Measurements from ENCODE around the gene CCDC71L.
"Not testable (repeated sequence)": the region's sequence is repeated elsewhere in the genome, so short reads cannot be mapped to it uniquely, and the experiment has no call there.

Gene CCDC71L

DNA sequence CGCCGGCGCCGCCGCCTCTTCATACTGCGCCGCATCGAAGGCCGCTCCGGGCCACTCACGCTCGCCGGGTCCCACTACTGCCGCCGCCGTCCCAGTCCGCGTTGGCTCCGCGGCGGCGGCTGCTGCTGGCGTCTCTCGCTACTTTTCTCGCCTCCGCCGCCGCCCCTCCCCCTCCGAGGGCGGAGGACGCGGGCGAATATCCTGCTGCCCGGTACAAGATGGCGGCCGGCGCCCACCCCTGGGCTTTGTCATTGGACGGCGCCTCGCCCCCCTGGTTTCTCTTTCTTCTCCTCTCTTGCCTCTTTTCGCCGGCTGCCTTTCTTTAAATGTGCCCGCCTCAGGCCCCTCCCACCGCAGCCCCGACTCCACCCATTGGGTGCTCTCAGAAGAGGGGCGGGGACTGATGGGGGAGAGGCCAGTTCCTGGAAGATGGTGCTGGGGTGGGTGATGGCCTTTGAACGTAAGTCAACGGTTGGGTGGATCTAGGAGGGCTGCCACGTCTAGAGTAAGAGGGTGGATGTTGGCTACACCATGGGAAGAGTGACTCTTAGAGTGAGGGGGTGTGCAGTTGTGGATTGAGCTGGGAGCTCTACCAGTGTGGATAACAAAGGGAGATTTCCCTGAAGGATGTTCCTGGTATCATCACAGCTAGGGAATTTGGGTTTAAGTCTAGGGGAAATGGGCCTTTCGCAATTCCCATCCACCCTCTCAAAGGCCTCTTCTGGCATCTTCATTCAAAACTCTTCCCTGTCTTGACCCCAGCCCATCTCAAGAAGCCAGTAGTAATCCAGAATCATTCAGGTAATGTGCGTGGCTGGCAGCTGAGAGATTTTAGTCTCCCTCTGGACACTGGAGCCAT lies at the start of gene CCDC71L:
CCDC71L (minus strand) TSS at position 297 of the 859 bp plus-strand sequence; CDS start at position 35, 262 bp downstream.
- peak; percentile 98 for DNase-seq

DNA sequence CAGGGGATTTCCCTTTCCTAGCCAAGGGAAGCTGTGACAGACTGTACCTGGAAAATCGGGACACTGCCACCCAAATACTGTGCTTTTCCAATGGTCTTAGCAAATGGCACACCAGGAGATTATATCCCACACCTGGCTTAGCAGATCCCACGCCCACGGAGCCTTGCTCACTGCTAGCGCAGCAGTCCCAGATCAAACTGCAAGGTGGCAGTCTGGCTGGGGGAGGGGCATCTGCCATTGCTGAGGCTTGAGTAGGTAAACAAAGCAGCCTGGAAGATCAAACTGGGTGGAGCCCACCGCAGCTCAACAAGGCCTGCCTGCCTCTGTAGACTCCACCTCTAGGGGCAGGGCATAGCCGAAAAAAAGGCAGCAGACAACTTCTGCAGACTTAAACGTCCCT lies 48.6 kb upstream of the CCDC71L start:
- DNase-seq = not testable (repeated sequence)

DNA sequence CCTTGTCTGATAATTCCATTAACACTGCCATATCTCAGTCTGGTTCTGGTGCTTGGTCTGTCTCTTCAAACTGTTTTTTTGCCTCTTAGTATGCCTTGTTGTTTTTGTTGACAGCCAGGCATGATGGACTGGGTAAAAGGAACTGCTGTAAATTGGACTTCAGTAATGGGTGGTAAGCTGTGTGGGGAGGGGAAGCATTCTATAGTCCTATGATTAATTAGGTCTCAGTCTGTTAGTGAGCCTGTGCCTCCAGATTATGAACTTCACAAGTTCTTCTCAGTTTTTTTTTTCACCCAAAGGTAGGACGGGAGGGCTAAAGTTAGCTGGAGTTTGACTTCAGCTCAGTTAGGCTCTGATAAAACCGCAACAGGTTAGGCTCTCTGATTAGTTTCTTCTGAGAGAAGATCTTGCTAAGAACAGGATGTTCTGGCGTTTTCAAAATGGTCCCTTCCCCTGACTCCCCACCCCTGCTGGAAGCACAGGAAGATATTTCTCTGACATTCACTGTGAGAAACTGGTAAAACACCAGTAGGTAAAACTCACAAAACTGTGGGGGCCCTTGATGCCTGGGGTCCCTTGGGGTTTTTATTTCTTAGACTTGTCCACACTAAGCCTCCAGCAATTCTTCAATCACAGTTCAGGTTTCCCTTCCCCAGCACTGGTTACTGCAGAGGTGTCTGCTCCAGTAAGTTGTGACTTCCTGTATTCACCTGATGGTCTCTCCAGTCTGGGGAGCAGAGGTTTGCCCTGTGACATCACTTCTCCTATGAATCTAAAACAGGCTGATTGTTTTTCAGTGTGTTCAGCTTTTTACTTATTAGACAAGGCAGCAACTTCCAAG lies 43.3 kb upstream of the CCDC71L start:
- DNase-seq = no peak

DNA sequence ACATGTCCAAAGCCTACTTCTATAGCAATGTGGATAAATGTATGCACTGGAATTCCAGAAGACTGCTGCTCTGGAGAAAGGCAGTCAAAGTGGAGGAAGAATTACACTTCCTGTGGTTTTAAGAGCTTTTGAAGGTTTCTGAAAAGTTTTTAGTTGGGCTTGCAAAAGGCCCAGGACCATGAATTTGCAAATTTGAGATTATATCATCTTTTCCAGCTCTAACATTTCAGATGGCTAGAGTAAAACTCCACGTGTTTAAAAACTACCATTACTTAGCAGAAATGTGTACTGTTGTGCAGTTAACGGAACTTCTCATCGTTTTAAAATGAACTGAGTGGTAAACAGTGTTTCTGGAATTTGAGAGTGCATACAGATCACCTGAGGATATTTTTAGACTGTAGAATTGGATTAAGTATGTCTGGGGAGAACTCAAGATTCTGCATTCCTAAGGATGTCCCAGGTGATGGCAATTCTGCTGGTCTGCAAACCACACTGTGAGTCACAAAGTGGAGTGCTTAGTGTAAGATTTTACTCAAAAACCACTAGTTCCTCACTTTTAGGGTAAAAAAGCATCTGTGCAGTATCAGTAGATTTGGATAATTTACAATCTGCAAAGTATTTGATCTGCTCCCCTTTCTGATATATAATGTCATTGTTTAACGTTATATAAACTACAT lies 32.9 kb upstream of the CCDC71L start:
- DNase-seq = no peak

DNA sequence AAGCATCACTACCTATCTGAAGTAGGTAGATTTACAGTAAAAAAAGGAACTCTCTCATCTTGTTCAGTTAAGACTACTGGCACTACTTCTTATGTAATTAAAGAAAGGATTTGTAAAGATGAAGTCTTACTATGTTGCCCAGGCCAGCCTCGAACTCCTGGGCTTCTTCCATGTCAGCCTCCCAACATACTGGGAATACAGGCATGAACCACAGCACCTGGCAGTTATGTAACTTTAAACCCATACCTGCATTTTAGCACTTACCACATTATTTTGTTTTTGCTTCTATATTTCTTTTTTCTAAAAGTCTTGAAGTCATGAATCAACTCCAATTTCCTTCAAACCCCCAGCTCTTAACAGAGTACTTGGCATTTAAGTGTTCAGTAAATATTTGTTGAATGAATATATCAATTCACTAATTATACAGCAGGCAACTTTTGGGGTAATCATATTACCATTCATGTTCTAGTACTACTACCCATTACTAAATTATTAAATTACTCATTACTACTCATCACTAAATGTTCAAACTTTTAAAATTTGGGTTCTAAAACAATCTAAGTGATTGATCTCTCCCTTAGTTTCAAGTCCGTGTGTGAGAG lies 31.6 kb upstream of the CCDC71L start:
- no peak for DNase-seq

DNA sequence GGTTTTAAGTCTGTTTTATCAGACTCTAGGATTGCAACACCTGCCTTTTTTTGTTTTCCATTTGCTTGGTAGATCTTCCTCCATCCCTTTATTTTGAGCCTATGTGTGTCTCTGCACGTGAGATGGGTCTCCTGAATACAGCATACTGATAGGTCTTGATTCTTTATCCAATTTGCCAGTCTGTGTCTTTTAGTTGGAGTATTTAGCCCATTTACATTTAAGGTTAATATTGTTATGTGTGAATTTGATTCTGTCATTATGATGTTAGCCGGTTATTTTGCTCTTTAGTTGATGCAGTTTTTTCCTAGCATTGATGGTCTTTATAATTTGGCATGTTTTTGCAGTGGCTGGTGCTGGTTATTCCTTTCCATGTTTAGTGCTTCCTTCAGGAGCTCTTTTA lies 27.2 kb upstream of the CCDC71L start:
- DNase-seq = not testable (repeated sequence)

DNA sequence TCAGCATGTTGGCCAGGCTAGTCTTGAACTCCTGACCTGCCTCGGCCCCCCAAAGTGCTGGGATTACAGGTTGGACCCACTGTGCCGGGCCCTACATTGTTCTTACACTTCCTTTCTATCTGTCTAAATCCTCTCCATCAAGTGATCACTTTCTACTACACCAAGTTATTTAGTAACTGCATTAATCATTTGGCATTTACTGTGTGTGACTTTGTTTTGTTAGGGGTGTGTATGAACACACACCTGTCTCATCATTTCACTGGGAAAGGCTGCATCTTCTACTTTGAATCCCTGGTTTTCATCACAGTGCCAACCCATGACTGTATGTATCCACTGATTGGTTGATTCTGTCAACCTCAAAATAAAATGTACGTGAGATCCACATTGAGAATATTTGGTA lies 23.0 kb upstream of the CCDC71L start:
- no peak for DNase-seq

DNA sequence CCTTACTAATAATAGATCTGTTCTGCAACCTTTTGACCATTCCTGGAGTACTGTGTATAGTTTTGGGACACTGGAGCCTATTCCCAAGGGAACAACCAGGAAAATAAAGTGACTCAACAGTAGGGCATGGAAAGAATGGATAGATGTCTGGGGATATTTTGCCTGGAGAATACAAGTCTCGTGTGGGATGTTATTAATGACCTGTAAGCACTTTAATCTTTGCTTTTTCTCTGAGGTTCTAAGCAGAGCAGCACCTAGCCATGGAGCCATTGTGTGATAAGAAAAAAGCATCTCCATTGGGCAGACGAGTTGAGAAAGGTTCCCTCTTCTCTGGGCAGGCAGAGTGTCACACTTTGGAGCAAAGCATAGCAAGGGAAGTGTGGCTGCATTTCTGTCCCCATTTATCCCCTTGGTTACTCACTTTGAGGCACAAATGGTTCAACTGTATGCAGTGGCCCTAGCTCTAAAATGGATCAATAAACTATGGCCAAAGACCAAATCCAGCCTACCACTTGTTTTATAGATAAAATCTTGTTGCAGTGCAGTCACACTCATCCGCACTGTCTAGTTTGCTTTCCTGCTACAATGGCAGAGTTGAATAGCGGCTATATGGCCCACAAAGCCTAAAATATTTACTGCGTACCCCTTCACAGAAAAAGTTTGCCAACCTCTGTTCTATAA lies 21.0 kb upstream of the CCDC71L start:
- no peak for DNase-seq

DNA sequence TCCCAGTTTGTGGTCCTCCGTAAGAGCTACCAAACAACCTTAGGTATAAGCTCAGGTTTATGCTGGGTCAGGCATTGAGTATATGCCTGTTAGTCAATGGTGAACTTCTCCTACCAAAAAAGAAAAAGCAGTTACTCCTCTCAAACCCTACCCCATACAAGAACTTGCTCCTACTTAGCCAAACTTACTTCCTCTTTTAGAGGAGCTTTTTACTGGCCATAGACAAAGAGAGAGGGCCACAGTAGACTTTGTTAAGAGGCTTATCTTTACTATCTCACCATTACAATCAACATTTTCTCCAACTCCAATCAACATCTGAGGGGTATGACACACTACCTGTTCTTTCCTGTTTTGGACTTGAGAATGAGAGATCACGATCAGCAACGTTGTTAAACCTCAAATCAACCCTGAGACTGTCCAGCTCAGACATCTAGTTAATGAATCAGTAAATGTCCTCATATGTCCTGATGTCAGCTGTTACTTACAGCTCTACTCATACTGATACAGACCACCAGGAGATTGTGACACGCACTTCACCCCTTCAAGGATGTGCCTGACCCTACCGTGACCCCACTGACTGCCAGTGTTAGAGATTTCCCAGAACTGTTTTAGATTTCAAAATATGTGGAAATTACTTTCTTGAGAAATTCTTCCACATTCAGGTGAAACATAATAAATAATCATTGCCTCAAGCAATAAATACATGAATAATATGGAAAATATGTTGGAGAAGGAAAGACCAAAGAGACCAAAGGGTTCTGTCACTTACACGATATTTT lies 18.4 kb upstream of the CCDC71L start:
- DNase-seq = no peak

DNA sequence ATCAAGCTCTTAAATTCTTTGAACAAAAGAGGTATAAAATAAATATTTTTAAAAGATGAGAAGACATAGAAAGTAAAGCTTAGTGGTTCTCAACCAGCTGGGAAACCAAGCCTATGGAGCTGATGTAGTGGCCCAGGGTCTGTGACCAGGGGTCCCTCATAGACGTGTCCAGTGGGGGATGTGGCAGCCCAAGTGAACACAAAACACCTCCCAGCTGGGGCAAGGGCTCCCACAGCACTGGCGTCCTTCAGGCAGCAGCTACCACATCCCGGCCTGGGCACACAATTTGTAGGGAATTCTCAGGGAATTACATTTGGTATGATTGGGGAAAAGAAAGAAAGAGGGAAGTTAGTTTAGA lies 17.8 kb upstream of the CCDC71L start:
- DNase-seq = no peak

DNA sequence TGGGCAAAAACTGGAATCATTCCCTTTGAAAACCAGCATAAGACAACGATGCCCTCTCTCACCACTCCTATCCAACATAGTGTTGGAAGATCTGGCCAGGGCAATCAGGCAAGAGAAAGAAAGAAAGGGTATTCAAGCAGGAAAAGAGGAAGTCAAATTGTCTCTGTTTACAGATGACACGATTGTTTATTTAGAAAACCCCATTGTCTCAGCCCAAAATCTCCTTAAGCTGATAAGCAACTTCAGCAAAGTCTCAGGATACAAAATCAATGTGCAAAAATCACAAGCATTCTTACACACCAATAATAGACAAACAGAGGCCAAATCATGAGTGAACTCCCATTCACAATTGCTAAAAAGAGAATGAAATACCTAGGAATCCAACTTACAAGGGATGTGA lies 15.5 kb upstream of the CCDC71L start:
- not testable (repeated sequence) for DNase-seq

DNA sequence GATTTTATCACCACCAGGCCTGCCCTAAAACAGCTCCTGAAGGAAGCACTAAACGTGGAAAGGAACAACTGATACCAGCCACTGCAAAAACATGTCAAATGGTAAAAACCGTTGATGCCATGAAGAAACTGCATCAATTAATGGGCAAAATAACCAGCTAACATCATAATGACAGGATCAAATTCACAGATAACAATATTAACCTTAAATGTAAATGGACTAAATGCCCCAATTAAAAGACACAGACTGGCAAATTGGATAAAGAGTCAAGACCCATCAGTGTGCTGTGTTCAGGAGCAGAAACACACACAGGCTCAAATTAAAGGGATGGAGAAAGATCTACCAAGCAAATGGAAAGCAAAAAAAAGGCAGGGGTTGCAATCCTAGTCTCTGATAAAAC lies 12.7 kb upstream of the CCDC71L start:
- DNase-seq = not testable (repeated sequence)

DNA sequence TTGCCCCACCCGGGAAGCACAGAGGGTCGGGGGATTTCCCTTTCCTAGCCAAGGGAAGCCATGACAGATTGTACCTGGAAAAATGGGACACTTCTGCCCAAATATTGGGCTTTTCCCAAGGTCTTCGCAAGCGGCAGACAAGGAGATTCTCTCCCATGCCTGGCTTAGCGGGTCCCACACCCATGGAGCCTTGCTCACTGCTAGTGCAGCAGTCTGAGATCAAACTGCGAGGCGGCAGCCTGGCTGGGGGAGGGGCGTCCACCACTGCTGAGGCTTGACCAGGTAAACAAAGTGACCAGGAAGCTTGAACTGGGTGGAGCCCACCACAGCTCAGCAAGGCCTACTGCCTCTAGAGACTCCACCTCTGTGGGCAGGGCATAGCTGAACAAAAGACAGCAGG lies 11.0 kb upstream of the CCDC71L start:
- not testable (repeated sequence) for DNase-seq

DNA sequence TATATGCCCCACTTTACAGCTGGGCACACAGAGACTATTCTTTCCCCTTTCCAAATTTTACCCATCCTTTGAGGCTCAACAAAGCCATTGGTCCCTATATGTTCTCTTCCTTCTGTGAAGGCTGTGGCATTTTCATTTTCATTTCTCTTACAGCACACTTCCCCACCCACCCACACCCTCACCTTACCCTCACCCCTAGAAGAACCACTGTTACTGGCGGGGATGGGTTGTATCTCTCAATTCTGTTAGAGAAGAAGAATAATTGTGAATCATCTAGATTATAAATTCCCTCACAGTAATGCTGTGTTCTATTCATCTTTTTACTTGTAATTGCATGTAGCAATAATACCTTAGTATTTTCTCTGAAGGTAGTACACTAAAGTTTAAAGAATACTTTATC lies 10.2 kb upstream of the CCDC71L start:
- no peak for DNase-seq

DNA sequence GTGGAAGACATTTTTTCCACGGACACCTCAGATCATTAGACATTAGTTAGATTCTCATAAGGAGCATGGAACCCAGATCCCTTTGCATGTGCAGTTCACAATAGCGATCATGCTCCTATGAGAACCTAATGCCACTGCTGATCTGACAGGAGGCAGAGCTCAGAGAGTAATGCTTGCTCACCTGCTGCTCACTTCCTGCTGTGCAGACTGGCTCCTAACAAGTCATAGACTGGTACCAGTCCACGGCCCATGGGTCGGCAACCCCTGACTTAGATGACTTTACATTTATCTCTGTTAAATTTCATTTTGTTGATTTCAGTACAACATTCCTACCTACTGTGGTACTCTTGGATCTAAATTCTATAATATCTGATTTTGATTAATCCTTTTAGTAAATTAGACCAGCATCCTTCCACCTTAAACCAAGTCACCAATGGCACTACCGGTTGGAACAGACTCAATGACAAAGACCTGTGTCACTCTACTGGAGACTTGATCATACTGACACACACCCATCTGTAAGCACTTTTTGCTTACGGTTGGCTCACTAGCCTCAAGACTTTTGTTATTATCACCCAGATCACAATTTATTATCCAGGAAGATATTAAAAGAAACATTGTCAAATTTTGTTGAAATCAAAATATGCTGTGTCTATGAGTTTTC lies 8.0 kb upstream of the CCDC71L start:
- DNase-seq = no peak

DNA sequence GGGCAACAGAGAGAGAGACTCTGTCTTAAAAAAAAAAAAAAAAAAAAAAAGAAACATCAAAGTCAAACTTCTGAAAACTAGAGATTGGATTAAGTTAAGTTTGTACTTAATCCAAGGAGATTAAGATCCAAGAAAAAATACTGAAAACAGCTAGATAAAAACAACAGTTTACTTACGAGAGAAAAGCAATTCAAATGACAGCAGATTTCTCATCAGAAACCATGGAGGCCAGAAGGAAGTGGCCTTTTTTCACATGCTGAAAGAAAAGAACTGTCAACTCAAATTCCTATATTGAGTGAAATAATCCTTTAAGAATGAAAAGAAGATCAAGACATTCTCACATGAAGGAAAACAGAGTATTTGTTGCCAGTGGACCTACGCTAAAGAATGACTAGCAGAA lies 5.4 kb upstream of the CCDC71L start:
- no peak for DNase-seq

DNA sequence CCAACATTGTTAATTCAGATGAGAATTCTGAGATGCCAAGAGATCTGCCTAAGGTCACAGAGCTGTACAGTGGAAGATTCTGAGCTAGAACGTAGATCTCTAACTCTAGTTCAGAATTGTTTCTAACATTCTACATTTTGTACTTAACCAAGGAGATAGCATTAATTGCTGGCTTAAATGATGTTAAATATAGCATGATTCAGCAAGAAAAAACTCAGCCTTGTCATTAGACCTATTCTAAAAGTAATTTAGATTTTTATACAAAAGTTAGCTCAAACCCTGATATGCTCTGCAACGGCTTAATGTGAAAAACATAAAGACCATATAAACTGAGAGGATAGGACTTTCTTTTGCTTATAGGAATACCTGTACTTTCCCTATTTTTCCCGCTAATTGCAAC lies 3.4 kb upstream of the CCDC71L start:
- DNase-seq = no peak

DNA sequence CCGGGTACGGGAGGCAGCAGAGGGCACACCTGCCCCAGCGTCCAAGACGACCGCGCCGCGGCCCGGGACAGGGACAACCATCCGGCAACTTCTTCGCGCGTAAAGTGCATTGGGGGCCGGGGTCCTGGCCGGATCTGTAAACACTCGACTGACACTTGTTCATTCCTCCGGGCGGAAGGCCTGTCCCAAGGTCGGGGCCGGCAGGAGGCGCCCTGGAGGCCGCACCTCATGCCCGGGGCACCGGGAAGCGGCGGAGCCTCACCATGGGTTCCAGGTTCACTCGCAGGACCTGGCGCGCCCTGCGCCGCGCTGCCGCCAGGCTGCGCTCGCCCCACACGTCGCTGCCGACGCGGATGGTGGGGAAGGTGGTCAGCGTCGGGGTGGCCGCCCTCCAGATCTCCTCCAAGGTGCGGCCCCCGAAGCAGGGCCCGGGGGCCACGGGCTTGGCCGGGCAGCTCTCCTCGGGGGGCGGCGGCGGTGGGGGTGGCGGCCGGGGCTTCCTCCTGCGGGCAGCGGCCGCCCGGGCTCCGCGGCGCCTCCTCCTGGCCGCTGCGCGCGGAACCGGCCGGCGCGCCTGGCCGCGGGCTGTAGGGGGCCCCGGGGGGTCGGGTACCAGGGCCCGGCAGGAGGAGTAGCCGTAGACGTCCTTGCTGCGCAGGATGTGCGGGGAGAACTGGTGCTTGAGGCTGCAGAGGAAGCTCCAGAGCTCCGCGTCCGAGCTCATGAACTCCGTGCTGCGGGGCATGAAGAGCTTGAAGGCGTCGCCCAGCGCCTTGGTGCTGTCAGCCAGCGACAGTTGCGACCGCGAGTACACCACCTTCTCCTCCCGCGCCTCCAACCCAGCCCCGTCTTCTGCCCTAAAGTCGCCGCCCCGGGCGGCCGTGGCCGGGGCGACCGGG lies 746 bp downstream of the CCDC71L start:
- peak; percentile 93 for DNase-seq

DNA sequence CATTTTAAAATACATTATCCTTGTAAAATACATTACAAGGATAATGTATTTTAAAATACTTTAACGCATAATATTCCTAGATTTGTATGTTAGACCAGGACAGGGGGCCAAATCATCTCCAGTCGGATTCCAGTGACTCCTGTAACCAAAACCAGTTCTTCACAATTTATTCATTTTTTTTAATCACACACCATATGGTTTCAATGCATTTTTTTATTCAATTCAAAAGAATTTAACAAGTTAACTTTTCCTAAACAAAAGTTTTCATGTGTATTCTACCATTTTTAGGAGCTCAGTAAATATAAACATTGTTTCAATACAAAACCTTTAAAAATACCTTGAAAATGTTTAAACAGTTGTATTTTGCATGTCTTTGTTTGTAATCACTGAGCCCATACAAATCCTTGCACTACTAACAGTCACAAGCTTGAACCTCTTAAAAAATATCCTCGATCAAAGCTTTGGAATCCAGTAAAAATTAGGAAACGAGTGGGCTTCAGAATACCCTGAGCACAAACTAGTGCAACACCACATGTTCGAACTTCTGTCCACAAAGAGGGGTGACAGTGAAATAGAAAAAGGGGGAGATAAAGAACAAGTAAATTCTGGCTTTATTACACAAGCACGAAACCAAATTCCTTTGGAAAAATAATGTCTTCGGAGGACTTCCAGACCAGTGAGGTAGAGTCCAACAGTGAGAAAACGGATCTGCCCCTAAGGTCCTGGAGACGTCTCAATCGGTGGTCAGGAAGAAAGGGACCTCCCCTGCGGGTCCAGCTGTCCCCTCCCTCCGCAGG lies 1.6 kb downstream of the CCDC71L start:
- DNase-seq = no peak
